Activated T-cell treated with anti-CD3 and anti-CD28 coated beads, Interleukin-2, amount 50 U/mL, for 4 hours (primary cell): ENCODE results near the gene KREMEN1. TPM values are rescaled to one million over a fixed set of nuclear protein-coding genes. Genes with fewer than 3 reads are reported as not detected.

Source experiments
- ATAC-seq, 2 donors: fragments of 200-7000 bp; cut with Tn5 transposase; one replicate each; pipeline ENCODE4 v1.10.0; 2021
- DNase-seq: peaks from one replicate; pipeline ENCODE4 v3.0.0-alpha.2; 2020
- H3K27me3 Mint-ChIP-seq: one replicate; pipeline ENCODE4 v1.8.0; 2021; ENCODE audit warnings: low read depth, mixed read lengths
- H3K36me3 Mint-ChIP-seq: one replicate; pipeline ENCODE4 v1.8.0; 2022; ENCODE audit warnings: mixed read lengths; ENCODE audit not compliant: insufficient read depth
- H3K4me1 Mint-ChIP-seq: one replicate; pipeline ENCODE4 v1.8.0; 2021; ENCODE audit warnings: low read depth, mixed read lengths
- H3K4me3 Mint-ChIP-seq: one replicate; pipeline ENCODE4 v1.8.0; 2021; ENCODE audit warnings: mild to moderate bottlenecking, moderate library complexity, mixed read lengths
- H3K9me3 Mint-ChIP-seq: one replicate; pipeline ENCODE4 v1.8.0; 2021; ENCODE audit warnings: mixed read lengths
- total RNA-seq, 3 donors: library from RNA; stranded (reverse); gene quantifications; one replicate each; pipeline ENCODE4 v1.2.1, GENCODE V29; 2021

Gene KREMEN1
- total RNA-seq, 3 donors from 2014 or later, result 0.03 to 0.33 (median 0.03) TPM

DNA sequence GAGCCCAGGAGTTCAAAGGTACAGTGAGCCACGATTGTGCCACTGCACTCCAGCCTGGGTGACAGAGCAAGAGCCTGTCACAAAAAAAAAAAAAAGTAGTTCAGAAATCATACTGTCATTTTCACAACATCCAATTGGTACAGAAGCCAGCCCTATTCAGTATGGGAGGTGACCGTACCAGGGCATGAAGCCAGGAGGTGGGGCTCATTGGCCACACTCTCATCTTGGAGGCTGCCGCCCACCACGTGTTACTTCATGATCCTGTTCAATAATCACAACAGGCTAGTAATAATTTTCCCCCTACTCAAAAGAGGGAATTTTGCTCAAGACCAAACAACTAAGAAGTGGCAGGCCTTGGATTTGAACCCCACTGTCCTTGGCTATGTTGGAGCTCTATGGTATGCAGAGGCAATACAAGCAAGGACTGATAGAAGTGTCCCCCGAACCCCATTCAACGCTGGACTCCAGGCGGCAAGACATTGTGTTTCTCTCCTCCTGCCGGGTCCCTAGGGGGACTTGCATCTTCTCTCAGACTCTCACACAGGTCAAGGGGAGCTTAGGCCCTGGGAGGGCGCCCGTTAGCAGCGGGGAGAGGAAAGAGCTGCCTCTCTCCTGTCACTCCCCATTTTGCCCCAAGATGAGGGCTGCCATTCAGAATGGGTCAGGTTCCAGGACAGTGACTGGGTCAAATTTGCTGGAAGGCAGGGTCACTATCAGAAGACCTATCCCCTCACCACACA lies 92.7 kb downstream of the KREMEN1 start:
- Mint-ChIP-seq H3K36me3 (no peaks in the 10 kb centered on the region), H3K9me3 (no peaks in the 10 kb centered on the region), H3K4me1 (peaks cover 19% of the 10 kb centered on the region), H3K4me3 (no peak overlapping the region), H3K27me3 (peaks cover 9% of the 10 kb centered on the region)
- DNase-seq (no peak), ATAC-seq (no peak)

- ATAC-seq (no peak), DNase-seq (no peak)
- Mint-ChIP-seq H3K36me3 (no peaks in the 10 kb centered on the region), H3K9me3 (no peaks in the 10 kb centered on the region), H3K4me3 (no peak overlapping the region), H3K27me3 (peaks cover 3% of the 10 kb centered on the region), H3K4me1 (peaks cover 19% of the 10 kb centered on the region)
Observed at GRCh38 chr22:29166180-29166579, 93.3 kb downstream of the KREMEN1 start.

DNA sequence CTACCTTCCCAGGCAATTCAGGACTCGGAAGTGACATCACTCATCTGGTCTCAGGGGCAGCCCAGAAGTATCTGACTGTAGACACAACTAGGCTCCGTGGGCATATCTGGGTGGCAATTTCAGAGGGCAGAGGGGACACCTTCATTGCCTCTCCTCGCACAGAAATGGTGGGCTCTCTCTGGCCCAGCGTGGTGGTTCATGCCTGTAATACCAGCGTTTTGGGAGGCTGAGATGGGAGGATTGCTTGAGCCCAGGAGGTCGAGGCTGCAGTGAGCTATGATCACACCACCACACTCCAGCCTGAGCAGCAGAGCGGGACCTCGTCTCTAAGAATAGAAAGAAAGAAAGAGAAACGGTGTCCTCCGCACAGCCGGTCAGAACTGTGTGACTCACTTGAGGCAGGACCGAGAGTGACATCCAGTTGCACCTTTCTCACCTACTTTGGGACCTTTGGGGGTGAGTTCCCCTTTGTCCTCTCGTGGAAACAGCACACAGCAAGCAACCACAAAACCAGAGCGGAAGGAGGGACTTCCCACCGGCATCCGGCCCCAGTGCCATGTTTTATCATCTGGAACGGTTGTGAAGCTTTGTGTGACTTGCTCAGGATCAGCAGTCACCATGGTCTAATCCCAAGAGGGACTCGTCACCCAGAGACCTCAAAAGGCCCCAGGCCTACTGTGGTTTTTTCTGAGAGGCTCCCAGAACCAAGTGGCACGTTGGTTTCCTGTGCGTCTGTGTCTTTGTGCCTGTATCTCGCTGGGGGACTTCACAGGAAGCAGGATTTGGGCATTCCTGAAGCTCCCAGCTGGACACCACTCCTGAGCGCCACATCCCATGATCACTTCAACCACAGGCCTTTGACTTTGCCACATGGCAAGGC lies 94.4 kb downstream of the KREMEN1 start:
- no peaks in the 10 kb centered on the region for H3K36me3 Mint-ChIP-seq
- H3K4me1 Mint-ChIP-seq, result peaks cover 19% of the 10 kb centered on the region
- peaks cover 3% of the 10 kb centered on the region for H3K27me3 Mint-ChIP-seq
- no peak overlapping the region for H3K4me3 Mint-ChIP-seq
- DNase-seq (no peak), ATAC-seq (peak; percentile 78 to 80)
- no peaks in the 10 kb centered on the region for H3K9me3 Mint-ChIP-seq

DNA sequence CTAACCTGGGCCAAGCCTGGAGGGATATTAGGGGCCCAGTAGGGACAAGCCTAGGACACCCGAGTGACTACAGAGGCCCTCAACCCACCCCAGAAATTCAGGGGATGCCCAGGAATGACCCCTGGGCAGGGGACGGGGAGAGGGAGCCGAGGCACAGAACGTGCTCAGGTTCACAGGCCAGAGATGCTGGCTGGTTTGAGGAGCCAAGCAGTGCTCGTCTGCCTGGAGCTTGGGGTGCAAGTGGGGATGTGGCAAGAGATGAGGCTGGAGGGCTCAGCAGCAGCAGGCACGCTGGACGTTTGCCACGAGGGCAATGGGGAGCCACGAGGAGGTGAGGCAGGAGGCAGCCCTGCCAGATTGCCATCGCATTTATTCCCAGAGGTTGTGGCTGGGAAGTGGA lies 98.9 kb downstream of the KREMEN1 start:
- peaks cover 11% of the 10 kb centered on the region for H3K4me1 Mint-ChIP-seq
- ATAC-seq (no peak), DNase-seq (no peak)
- no peak overlapping the region for H3K4me3 Mint-ChIP-seq
- H3K27me3 Mint-ChIP-seq, result peaks cover 2% of the 10 kb centered on the region
- H3K9me3 Mint-ChIP-seq, result peaks cover 16% of the 10 kb centered on the region
- no peaks in the 10 kb centered on the region for H3K36me3 Mint-ChIP-seq

DNA sequence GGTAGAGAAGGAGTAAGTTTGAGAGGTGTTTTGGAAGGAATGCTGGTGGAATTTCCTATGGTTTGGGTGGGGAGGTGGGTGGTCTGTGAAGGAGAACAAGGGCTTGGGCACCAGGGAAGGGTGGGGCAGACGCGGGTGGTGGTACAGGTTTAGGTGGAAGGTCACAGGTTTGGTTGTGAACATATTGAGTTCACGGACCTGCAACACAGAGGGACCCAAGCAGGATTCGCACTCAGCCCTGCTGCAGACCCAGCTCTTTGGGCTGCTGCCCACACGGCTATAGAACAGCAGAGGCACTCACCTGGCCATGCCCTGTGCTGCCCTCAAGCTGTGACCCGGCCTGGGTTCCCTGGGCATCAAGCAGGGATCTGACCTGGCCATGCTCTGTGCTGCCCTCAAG lies 99.4 kb downstream of the KREMEN1 start:
- DNase-seq (no peak), ATAC-seq (no peak)
- Mint-ChIP-seq H3K9me3 (peaks cover 16% of the 10 kb centered on the region), H3K36me3 (no peaks in the 10 kb centered on the region), H3K4me3 (no peak overlapping the region), H3K4me1 (peaks cover 6% of the 10 kb centered on the region), H3K27me3 (peaks cover 5% of the 10 kb centered on the region)

- peaks cover 16% of the 10 kb centered on the region for H3K9me3 Mint-ChIP-seq
- DNase-seq (no peak), ATAC-seq (no peak)
- H3K27me3 Mint-ChIP-seq, result peaks cover 5% of the 10 kb centered on the region
- H3K4me1 Mint-ChIP-seq, result no peaks in the 10 kb centered on the region
- no peak overlapping the region for H3K4me3 Mint-ChIP-seq
- H3K36me3 Mint-ChIP-seq, result no peaks in the 10 kb centered on the region
Observed at GRCh38 chr22:29175312-29175835, 102.5 kb downstream of the KREMEN1 start.

DNA sequence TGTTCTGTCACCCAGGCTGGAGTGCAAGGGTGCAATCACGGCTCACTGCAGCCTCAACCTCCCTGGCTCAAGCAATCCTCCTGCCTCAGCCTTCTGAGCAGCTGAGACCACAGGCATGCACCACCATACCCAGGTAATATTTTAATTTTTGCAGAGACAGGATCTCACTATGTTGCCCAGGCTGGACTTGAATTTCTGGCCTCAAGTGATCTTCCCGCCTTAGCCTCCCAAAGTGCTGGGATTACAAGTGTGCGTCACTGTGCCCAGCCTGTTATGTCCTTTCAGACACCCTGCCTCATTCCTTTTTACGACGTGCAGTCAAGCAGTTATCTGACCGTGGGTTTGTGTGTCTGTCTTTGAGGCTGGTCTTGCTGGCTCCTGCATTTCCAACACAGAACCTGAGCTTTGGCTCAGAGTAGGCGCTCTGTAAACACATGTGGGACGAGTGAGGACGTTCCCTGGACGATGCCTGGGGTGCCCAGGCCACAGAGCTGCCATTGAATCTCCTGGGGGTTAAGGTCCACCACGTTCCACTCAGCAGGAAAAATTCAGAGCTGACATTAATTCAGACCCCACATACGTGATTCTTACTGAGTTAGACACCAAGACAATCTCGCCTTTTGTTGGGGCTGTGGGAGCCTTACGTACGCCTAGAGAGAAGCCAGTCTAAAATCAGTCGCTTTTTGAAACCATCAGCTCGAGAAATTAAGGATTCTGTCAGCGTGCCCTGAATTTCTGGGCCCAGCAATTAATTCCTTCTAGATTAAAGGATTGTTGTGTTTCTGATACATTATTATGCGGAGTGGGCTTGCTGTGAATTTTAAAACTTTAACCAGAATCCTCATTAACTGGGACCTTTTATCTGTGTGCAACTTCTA lies 111.4 kb downstream of the KREMEN1 start:
- peaks cover 12% of the 10 kb centered on the region for H3K27me3 Mint-ChIP-seq

GRCh38 chr22:29184849-29185490 lies 112.1 kb downstream of the KREMEN1 start:
- DNase-seq, result no peak
- H3K36me3 Mint-ChIP-seq, result no peaks in the 10 kb centered on the region
- H3K4me3 Mint-ChIP-seq, result no peak overlapping the region

More for the DNA sequence above, 111.4 kb downstream of the KREMEN1 start:
- Mint-ChIP-seq H3K36me3 (no peaks in the 10 kb centered on the region), H3K4me1 (no peaks in the 10 kb centered on the region), H3K9me3 (no peaks in the 10 kb centered on the region), H3K4me3 (no peak overlapping the region)
- no peak for ATAC-seq
- DNase-seq, result no peak

DNA sequence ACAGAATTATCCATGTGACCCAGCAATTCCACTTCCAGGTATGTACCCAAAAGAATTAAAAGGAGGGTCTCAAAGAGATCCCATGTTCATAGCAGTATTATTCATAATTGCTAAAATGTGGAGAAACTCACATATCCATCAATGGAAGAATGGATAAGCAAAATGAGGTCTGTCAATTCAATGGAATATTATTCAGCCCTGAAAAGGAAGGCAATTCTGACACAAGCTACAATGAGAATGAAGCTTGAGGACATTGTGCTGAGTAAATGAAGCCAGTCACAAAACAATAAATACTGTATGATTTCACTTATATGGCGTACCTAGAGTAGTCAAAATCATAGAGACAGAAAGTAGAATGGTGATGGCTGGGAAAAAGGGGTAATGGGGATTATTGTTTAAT lies 113.5 kb downstream of the KREMEN1 start:
- DNase-seq, result no peak
- Mint-ChIP-seq H3K9me3 (no peaks in the 10 kb centered on the region), H3K4me1 (no peaks in the 10 kb centered on the region), H3K4me3 (no peak overlapping the region), H3K36me3 (no peaks in the 10 kb centered on the region), H3K27me3 (peaks cover 18% of the 10 kb centered on the region)
- ATAC-seq, result no peak

More at GRCh38 chr22:29184849-29185490, 112.1 kb downstream of the KREMEN1 start:
- Mint-ChIP-seq H3K27me3 (peaks cover 14% of the 10 kb centered on the region), H3K9me3 (no peaks in the 10 kb centered on the region), H3K4me1 (no peaks in the 10 kb centered on the region)
- no peak for ATAC-seq

DNA sequence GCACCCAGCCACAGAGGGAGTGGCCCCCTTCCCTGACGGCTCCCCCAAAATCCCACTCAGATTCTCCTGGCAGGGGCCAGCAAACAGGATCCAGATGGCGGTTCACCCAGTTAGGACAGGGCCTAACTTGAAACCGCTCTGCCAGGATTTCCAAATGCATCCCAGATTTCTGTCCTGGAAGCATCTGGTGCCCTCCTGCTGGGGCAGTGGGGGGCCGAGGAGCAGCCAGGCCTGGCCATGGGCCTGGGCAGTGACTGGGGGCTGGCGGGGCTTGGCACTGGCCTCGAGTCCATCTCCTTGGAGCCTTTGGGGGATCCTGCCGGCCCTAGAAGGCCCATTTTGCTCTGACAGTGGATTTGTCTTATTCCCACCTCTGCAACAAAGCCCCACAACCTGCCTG lies 115.0 kb downstream of the KREMEN1 start:
- Mint-ChIP-seq H3K27me3 (peaks cover 18% of the 10 kb centered on the region), H3K36me3 (no peaks in the 10 kb centered on the region), H3K4me1 (no peaks in the 10 kb centered on the region), H3K9me3 (no peaks in the 10 kb centered on the region), H3K4me3 (no peak overlapping the region)
- no peak for ATAC-seq
- no peak for DNase-seq

GRCh38 chr22:29190051-29190450 lies 117.2 kb downstream of the KREMEN1 start:
- no peak overlapping the region for H3K4me3 Mint-ChIP-seq
- H3K4me1 Mint-ChIP-seq, result no peaks in the 10 kb centered on the region
- no peak for ATAC-seq
- DNase-seq, result no peak
- H3K9me3 Mint-ChIP-seq, result no peaks in the 10 kb centered on the region
- no peaks in the 10 kb centered on the region for H3K36me3 Mint-ChIP-seq
- peaks cover 18% of the 10 kb centered on the region for H3K27me3 Mint-ChIP-seq

DNA sequence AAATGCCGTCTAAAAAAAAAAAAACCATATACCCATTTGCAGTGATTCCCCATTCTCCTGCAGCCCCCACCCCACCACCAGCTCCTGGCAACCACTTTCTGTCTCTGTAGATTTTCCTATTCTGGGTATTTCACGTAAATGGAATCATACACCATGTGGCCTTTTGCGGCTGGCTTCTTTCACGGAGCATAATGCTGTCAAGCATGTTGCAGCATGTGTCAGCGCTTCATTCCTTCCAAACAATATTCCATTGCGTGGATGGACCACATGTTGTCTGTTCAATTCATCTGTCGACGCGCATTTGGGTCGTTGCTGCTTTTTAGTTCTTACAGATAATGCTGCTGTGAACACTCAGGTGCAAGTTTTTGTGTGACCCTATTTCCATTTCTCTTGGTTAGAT lies 118.1 kb downstream of the KREMEN1 start:
- DNase-seq (no peak), ATAC-seq (no peak)
- H3K36me3 Mint-ChIP-seq, result no peaks in the 10 kb centered on the region
- no peaks in the 10 kb centered on the region for H3K9me3 Mint-ChIP-seq
- peaks cover 18% of the 10 kb centered on the region for H3K27me3 Mint-ChIP-seq
- H3K4me1 Mint-ChIP-seq, result no peaks in the 10 kb centered on the region
- H3K4me3 Mint-ChIP-seq, result no peak overlapping the region

GRCh38 chr22:29193021-29193420 lies 120.2 kb downstream of the KREMEN1 start:
- no peak overlapping the region for H3K4me3 Mint-ChIP-seq
- no peak for DNase-seq
- no peaks in the 10 kb centered on the region for H3K9me3 Mint-ChIP-seq
- H3K27me3 Mint-ChIP-seq, result peaks cover 18% of the 10 kb centered on the region
- H3K36me3 Mint-ChIP-seq, result no peaks in the 10 kb centered on the region
- no peaks in the 10 kb centered on the region for H3K4me1 Mint-ChIP-seq
- ATAC-seq, result no peak
